ENCODE measurements around the gene SSR1. TPM values are rescaled to one million over a fixed set of nuclear protein-coding genes. Genes with fewer than 3 reads are reported as not detected.

Gene SSR1
- total and polyA plus RNA-seq, 2 donors (not counting 1 experiment from before 2014, with no cell fraction given) = 65.6 to 237 TPM

GRCh38 chr6:7262746-7263518 lies 50.1 kb downstream of the SSR1 start:
- Histone ChIP-seq H3K4me3 (replicated peaks in 1 of 4; ENCODE audit: control extremely low read depth in 1 of 4, insufficient read depth in 1 of 4, low read depth in 3 of 4, low read length in 4 of 4) (no peak overlapping the region), H3K4me2 (ENCODE audit: extremely low read depth, insufficient read depth, low read length) (no peak overlapping the region), H3K9ac (ENCODE audit: insufficient read depth, low read length) (no peak overlapping the region), H2AFZ (ENCODE audit: low read length) (no peak overlapping the region), H3K9me3 (ENCODE audit: control insufficient read depth, insufficient read depth, low read depth, low read length) (no peaks in the 10 kb centered on the region), H4K20me1 (ENCODE audit: control insufficient read depth, extremely low read depth, insufficient read depth, low read length) (no peaks in the 10 kb centered on the region), H3K27me3 (ENCODE audit: control insufficient read depth, insufficient read depth, low read length) (no peaks in the 10 kb centered on the region), H3K4me1 (ENCODE audit: control insufficient read depth, extremely low read depth, insufficient read depth, low read length) (peaks cover 9% of the 10 kb centered on the region), H3K79me2 (ENCODE audit: control insufficient read depth, insufficient read depth, low read length) (no peaks in the 10 kb centered on the region), H3K27ac (ENCODE audit: insufficient read depth, low read length) (no peak overlapping the region), H3K36me3 (ENCODE audit: control insufficient read depth, insufficient read depth, low read length) (no peaks in the 10 kb centered on the region)
- no peak for DNase-seq (ENCODE audit: low read depth in 2 of 2)
- TF ChIP-seq CTCF (conservative IDR thresholded peaks at IDR 0.05 in 1 of 2, IDR thresholded peaks at IDR 0.05 in 1 of 2; ENCODE audit: low read depth in 1 of 2, low read length in 2 of 2) = no peak
- TF ChIP-seq EZH2 (IDR thresholded peaks at IDR 0.05; ENCODE audit: low read length, missing control alignments) = no peak

DNA sequence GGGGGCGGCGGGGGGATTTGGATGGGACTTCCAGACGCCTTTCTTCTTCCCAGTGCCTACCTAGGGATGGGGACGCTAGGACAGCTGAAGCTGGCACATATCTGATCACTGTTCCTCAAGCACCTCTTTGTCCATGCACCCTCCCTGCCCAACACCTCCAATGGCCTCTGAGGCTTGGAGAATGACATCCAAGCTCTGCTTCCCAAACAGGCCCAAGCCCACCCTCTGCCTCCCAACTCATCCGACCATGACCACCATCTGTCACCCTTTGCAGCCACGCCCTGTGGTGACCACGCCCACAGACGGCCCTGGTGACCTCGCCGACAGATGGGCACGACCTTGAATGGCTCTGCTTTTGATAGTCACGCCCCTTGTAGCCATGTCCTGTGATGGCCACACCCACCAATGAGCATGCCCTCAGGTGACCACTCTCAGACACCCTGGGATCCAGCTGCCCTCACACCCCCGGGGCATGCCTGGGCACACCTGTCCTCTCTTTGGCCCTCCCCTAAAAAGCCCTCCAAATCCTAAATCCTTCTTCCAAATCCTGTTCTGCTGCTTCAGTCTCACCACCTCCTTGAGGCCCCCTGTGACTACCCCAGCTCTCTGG lies 51.0 kb downstream of the SSR1 start:
- H2AFZ ChIP-seq (ENCODE audit: low read length) = peak overlapping the region; percentile 98
- no peaks in the 10 kb centered on the region for H3K27me3 ChIP-seq (ENCODE audit: control insufficient read depth, insufficient read depth, low read length)
- H3K4me2 ChIP-seq (ENCODE audit: extremely low read depth, insufficient read depth, low read length) = peak overlapping the region; percentile 83
- no peaks in the 10 kb centered on the region for H3K9me3 ChIP-seq (ENCODE audit: control insufficient read depth, insufficient read depth, low read depth, low read length)
- H4K20me1 ChIP-seq (ENCODE audit: control insufficient read depth, extremely low read depth, insufficient read depth, low read length) = no peaks in the 10 kb centered on the region
- no peaks in the 10 kb centered on the region for H3K36me3 ChIP-seq (ENCODE audit: control insufficient read depth, insufficient read depth, low read length)
- peaks cover 4% of the 10 kb centered on the region for H3K4me1 ChIP-seq (ENCODE audit: control insufficient read depth, extremely low read depth, insufficient read depth, low read length)
- no peak for TF ChIP-seq EZH2 (IDR thresholded peaks at IDR 0.05; ENCODE audit: low read length, missing control alignments)
- no peak for TF ChIP-seq CTCF (conservative IDR thresholded peaks at IDR 0.05 in 1 of 2, IDR thresholded peaks at IDR 0.05 in 1 of 2; ENCODE audit: low read depth in 1 of 2, low read length in 2 of 2)
- H3K9ac ChIP-seq (ENCODE audit: insufficient read depth, low read length) = peak overlapping the region; percentile 65
- peak overlapping the region; percentile 54 for H3K27ac ChIP-seq (ENCODE audit: insufficient read depth, low read length)
- H3K79me2 ChIP-seq (ENCODE audit: control insufficient read depth, insufficient read depth, low read length) = no peaks in the 10 kb centered on the region
- DNase-seq (ENCODE audit: low read depth in 2 of 2) = no peak
- H3K4me3 ChIP-seq (replicated peaks in 1 of 4; ENCODE audit: control extremely low read depth in 1 of 4, insufficient read depth in 1 of 4, low read depth in 3 of 4, low read length in 4 of 4) = peak overlapping the region; percentile 61 to 69 (median 64)

DNA sequence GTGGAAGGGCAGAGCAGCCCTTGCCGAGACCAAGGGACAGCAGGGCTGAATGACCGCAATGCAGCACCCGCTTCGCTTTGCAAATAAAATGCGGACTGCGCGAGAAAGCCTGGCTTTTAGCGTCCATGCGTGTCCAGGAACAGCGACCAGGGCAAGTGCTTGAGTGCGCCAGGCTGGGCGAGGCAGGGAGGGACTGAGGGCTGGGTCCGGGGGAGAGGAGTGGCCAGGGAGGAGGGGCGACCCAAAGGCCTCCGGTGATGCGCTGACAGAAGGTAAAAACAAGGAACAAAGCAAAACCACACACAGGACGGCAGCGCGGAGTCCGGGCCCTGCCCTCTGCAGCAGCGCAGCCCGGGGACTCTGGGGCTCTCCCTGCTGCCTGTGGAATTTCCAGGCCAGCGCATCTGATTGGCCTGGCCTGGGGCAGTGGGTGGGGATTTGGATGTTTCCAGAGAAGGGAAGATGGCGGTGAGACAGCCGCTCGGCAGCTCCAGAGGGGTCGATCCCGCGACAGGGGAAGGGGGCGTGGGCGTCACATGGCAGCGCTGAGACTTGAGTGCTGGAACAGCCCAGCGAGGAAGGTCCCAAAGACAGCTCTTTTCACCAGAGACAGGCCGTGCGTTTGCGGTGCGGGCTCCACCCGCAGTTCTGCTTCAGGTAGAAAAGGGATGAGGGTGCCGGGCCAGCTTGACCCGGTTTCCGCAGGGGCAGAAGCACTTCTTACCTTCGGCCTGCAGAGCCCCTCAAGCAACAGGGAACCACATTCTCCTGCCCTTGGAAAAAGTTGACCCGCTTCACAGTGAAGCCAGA lies 51.8 kb downstream of the SSR1 start:
- no peaks in the 10 kb centered on the region for H3K27me3 ChIP-seq (ENCODE audit: control insufficient read depth, insufficient read depth, low read length)
- peak overlapping the region; percentile 83 for H3K4me2 ChIP-seq (ENCODE audit: extremely low read depth, insufficient read depth, low read length)
- H4K20me1 ChIP-seq (ENCODE audit: control insufficient read depth, extremely low read depth, insufficient read depth, low read length) = no peaks in the 10 kb centered on the region
- H3K4me3 ChIP-seq (replicated peaks in 1 of 4; ENCODE audit: control extremely low read depth in 1 of 4, insufficient read depth in 1 of 4, low read depth in 3 of 4, low read length in 4 of 4) = peak overlapping the region; percentile 61 to 69 (median 64)
- TF ChIP-seq CTCF (conservative IDR thresholded peaks at IDR 0.05 in 1 of 2, IDR thresholded peaks at IDR 0.05 in 1 of 2; ENCODE audit: low read depth in 1 of 2, low read length in 2 of 2) (no peak), EZH2 (IDR thresholded peaks at IDR 0.05; ENCODE audit: low read length, missing control alignments) (no peak)
- H3K27ac ChIP-seq (ENCODE audit: insufficient read depth, low read length) = peak overlapping the region; percentile 54
- H3K36me3 ChIP-seq (ENCODE audit: control insufficient read depth, insufficient read depth, low read length) = no peaks in the 10 kb centered on the region
- H3K9ac ChIP-seq (ENCODE audit: insufficient read depth, low read length) = peak overlapping the region; percentile 65
- H3K9me3 ChIP-seq (ENCODE audit: control insufficient read depth, insufficient read depth, low read depth, low read length) = no peaks in the 10 kb centered on the region
- no peaks in the 10 kb centered on the region for H3K79me2 ChIP-seq (ENCODE audit: control insufficient read depth, insufficient read depth, low read length)
- peak overlapping the region; percentile 98 for H2AFZ ChIP-seq (ENCODE audit: low read length)
- DNase-seq (ENCODE audit: low read depth in 2 of 2) = peak; percentile 82 to 85
- H3K4me1 ChIP-seq (ENCODE audit: control insufficient read depth, extremely low read depth, insufficient read depth, low read length) = peaks cover 4% of the 10 kb centered on the region
